PFSK-1 (cell line): Measurements from ENCODE around the gene MBOAT2.

Source experiments
- POLR2AphosphoS5 ChIP-seq: IDR thresholded peaks from 2 replicates; pipeline ENCODE4 v1.6.1; 2012; ENCODE audit warnings: low read depth, mild to moderate bottlenecking, control low read depth, low read length, moderate library complexity
- REST ChIP-seq, 2 experiments: IDR thresholded peaks; 2 replicates each; pipeline versions ENCODE4 v1.6.1 to v1.8.0; 2011 to 2012; ENCODE audit warnings: low read depth in 2 of 2, low read length in 2 of 2, control low read depth in 1 of 2, inconsistent platforms in 1 of 2, mild to moderate bottlenecking in 1 of 2, moderate library complexity in 1 of 2; ENCODE audit not compliant: insufficient read depth in 1 of 2
- SIN3A ChIP-seq: IDR thresholded peaks from 2 replicates; pipeline ENCODE4 v1.6.1; 2012; ENCODE audit warnings: mild to moderate bottlenecking, low read length, moderate library complexity, borderline replicate concordance; ENCODE audit not compliant: insufficient read depth
- TAF1 ChIP-seq: IDR thresholded peaks from 2 replicates; pipeline ENCODE4 v1.6.1; 2012; ENCODE audit warnings: low read length, control low read depth, borderline replicate concordance; ENCODE audit not compliant: insufficient read depth

GRCh38 chr2:9018109-9018508 is 14.6 kb upstream of the MBOAT2 start:
- TF ChIP-seq POLR2AphosphoS5 (no peak), REST (IDR thresholded peaks at IDR 0.05; ENCODE audit: insufficient read depth in 1 of 2, low read depth in 2 of 2, low read length in 2 of 2) (no peak), TAF1 (no peak), SIN3A (no peak)
